DOHH2 (cell line): ENCODE data around the gene SLC47A2.

Source experiments
- H3F3A ChIP-seq: fragments of 200-600 bp; sonication (generic), shearing (Covaris generic); 2 replicates; pipeline ENCODE4 v1.6.0; 2016; ENCODE audit warnings: antibody characterized with exemption, mild to moderate bottlenecking; ENCODE audit not compliant: control insufficient read depth, insufficient read depth
- H3K27ac ChIP-seq: fragments of 200-600 bp; sonication (generic); 2 replicates; pipeline ENCODE4 v1.5.1; 2014; ENCODE audit warnings: low read depth, mild to moderate bottlenecking, low read length, moderate library complexity
- H3K27me3 ChIP-seq: fragments of 200-600 bp; sonication (generic); 2 replicates; pipeline ENCODE4 v1.6.1; 2014; ENCODE audit warnings: mild to moderate bottlenecking, low read length, mixed read lengths; ENCODE audit not compliant: control insufficient read depth
- H3K36me3 ChIP-seq: fragments of 200-600 bp; sonication (generic); 2 replicates; pipeline ENCODE4 v1.6.1; 2014; ENCODE audit warnings: mild to moderate bottlenecking, low read length, moderate library complexity, mixed read lengths; ENCODE audit not compliant: control insufficient read depth
- H3K4me1 ChIP-seq: fragments of 200-600 bp; sonication (generic); 2 replicates; pipeline ENCODE4 v1.6.1; 2014; ENCODE audit warnings: mild to moderate bottlenecking, low read length, mixed read lengths; ENCODE audit not compliant: control insufficient read depth
- H3K4me2 ChIP-seq: fragments of 200-600 bp; sonication (generic); 2 replicates; pipeline ENCODE4 v1.6.0; 2014; ENCODE audit warnings: mild to moderate bottlenecking, low read length, moderate library complexity
- H3K4me3 ChIP-seq: fragments of 200-600 bp; sonication (generic); 2 replicates; pipeline ENCODE4 v1.5.1; 2014; ENCODE audit warnings: mild to moderate bottlenecking, low read length, mixed read lengths
- H3K79me2 ChIP-seq: fragments of 200-600 bp; sonication (generic); 2 replicates; pipeline ENCODE4 v1.6.1; 2014; ENCODE audit warnings: mild to moderate bottlenecking, low read length, mixed read lengths; ENCODE audit not compliant: control insufficient read depth
- H3K9me2 ChIP-seq: fragments of 200-600 bp; sonication (generic); replicated peaks from 2 replicates; pipeline ENCODE4 v1.6.1; 2014; ENCODE audit warnings: mild to moderate bottlenecking, low read length, mixed read lengths; ENCODE audit not compliant: control insufficient read depth
- H3K9me3 ChIP-seq: fragments of 200-600 bp; sonication (generic); 2 replicates; pipeline ENCODE4 v1.6.1; 2014; ENCODE audit warnings: antibody characterized with exemption, low read length, mixed read lengths; ENCODE audit not compliant: control insufficient read depth, insufficient read depth
- H4K20me1 ChIP-seq: fragments of 200-600 bp; sonication (generic); 2 replicates; pipeline ENCODE4 v1.6.0; 2014; ENCODE audit warnings: low read depth, mild to moderate bottlenecking, antibody characterized with exemption, low read length, moderate library complexity; ENCODE audit not compliant: control insufficient read depth, insufficient read depth
- CTCF ChIP-seq: fragments of 200-600 bp; sonication (generic); IDR thresholded peaks from one replicate; pipeline ENCODE4 v1.5.1; 2014; ENCODE audit warnings: antibody characterized with exemption, mild to moderate bottlenecking, low read depth, low read length; ENCODE audit not compliant: poor library complexity, severe bottlenecking
- EZH2phosphoT487 ChIP-seq: fragments of 200-600 bp; sonication (generic); IDR thresholded peaks from 2 replicates; pipeline ENCODE4 v1.6.1; 2017; ENCODE audit warnings: borderline replicate concordance, mild to moderate bottlenecking, antibody characterized with exemption, low read length, moderate library complexity, mixed read lengths

SLC47A2 gene

GRCh38 chr17:19631905-19632304 is 84.5 kb downstream of the SLC47A2 start:
- Histone ChIP-seq H3K27ac (no peak overlapping the region), H3K9me3 (no peaks in the 10 kb centered on the region), H3K36me3 (no peaks in the 10 kb centered on the region), H3K4me2 (no peak overlapping the region), H3K4me1 (no peaks in the 10 kb centered on the region), H3K9me2 (no peaks in the 10 kb centered on the region), H3K79me2 (no peaks in the 10 kb centered on the region), H3K4me3 (no peak overlapping the region), H3K27me3 (no peaks in the 10 kb centered on the region), H3F3A (no peaks in the 10 kb centered on the region), H4K20me1 (no peaks in the 10 kb centered on the region)
- TF ChIP-seq CTCF (no peak), EZH2phosphoT487 (no peak)

GRCh38 chr17:19630661-19631060 is 85.7 kb downstream of the SLC47A2 start:
- no peaks in the 10 kb centered on the region for H3K4me1 ChIP-seq
- TF ChIP-seq CTCF (no peak), EZH2phosphoT487 (no peak)

GRCh38 chr17:19630035-19630434 is 86.3 kb downstream of the SLC47A2 start:
- no peaks in the 10 kb centered on the region for H3K27me3 ChIP-seq
- no peaks in the 10 kb centered on the region for H3K9me3 ChIP-seq
- no peaks in the 10 kb centered on the region for H3K36me3 ChIP-seq
- H4K20me1 ChIP-seq: no peaks in the 10 kb centered on the region
- no peak overlapping the region for H3K27ac ChIP-seq
- no peak overlapping the region for H3K4me3 ChIP-seq
- no peaks in the 10 kb centered on the region for H3K4me1 ChIP-seq
- no peaks in the 10 kb centered on the region for H3F3A ChIP-seq
- no peaks in the 10 kb centered on the region for H3K9me2 ChIP-seq
- H3K4me2 ChIP-seq: no peak overlapping the region
- H3K79me2 ChIP-seq: no peaks in the 10 kb centered on the region
- TF ChIP-seq CTCF (no peak), EZH2phosphoT487 (no peak)

More at GRCh38 chr17:19630661-19631060, 85.7 kb downstream of the SLC47A2 start:
- Histone ChIP-seq H3K4me3 (no peak overlapping the region), H3K27me3 (no peaks in the 10 kb centered on the region), H3K36me3 (no peaks in the 10 kb centered on the region), H3K9me3 (no peaks in the 10 kb centered on the region), H3F3A (no peaks in the 10 kb centered on the region), H3K9me2 (no peaks in the 10 kb centered on the region), H4K20me1 (no peaks in the 10 kb centered on the region), H3K79me2 (no peaks in the 10 kb centered on the region), H3K27ac (no peak overlapping the region), H3K4me2 (no peak overlapping the region)

- Histone ChIP-seq H3K79me2 (no peaks in the 10 kb centered on the region), H3K9me3 (no peaks in the 10 kb centered on the region), H3K4me3 (no peak overlapping the region), H3K4me2 (no peak overlapping the region), H3K4me1 (no peaks in the 10 kb centered on the region), H3K27ac (no peak overlapping the region), H3K9me2 (no peaks in the 10 kb centered on the region), H3K36me3 (no peaks in the 10 kb centered on the region), H3F3A (no peaks in the 10 kb centered on the region), H3K27me3 (no peaks in the 10 kb centered on the region), H4K20me1 (no peaks in the 10 kb centered on the region)
- no peak for TF ChIP-seq CTCF
- TF ChIP-seq EZH2phosphoT487: no peak
These were observed 86.9 kb downstream of the SLC47A2 start for GRCh38 chr17:19629449-19629848.
